GM21447 (cell line): Measurements from ENCODE around the gene TNFAIP8.
"Not testable (repeated sequence)": the region's sequence is repeated elsewhere in the genome, so short reads cannot be mapped to it uniquely, and the experiment has no call there.

ENCODE experiments used
- ATAC-seq: cut with Tn5 transposase; IDR thresholded peaks from one replicate; pipeline ENCODE4 v1.9.1; 2021; ENCODE audit not compliant: unreplicated experiment

Gene TNFAIP8

GRCh38 chr5:119412279-119413227 is 56.7 kb downstream of the TNFAIP8 start:
- no peak for ATAC-seq

- ATAC-seq = not testable (repeated sequence)
These were observed 58.4 kb downstream of the TNFAIP8 start for GRCh38 chr5:119414124-119414734.

- ATAC-seq = no peak
These were observed 62.2 kb downstream of the TNFAIP8 start for GRCh38 chr5:119417891-119418605.

GRCh38 chr5:119418606-119419100 is 62.8 kb downstream of the TNFAIP8 start:
- ATAC-seq = peak; percentile 70

GRCh38 chr5:119420169-119420568 is 64.3 kb downstream of the TNFAIP8 start:
- no peak for ATAC-seq

GRCh38 chr5:119426057-119426456 is 70.2 kb downstream of the TNFAIP8 start:
- ATAC-seq = no peak

- ATAC-seq = no peak
These were observed 71.2 kb downstream of the TNFAIP8 start for GRCh38 chr5:119427060-119427459.

GRCh38 chr5:119427596-119427995 is 71.8 kb downstream of the TNFAIP8 start:
- ATAC-seq = not testable (repeated sequence)

- not testable (repeated sequence) for ATAC-seq
These were observed 72.3 kb downstream of the TNFAIP8 start for GRCh38 chr5:119428166-119428565.

- ATAC-seq = not testable (repeated sequence)
These were observed 72.8 kb downstream of the TNFAIP8 start for GRCh38 chr5:119428574-119428973.

- ATAC-seq = not testable (repeated sequence)
These were observed 76.9 kb downstream of the TNFAIP8 start for GRCh38 chr5:119432674-119433237.

GRCh38 chr5:119435436-119436132 is 79.8 kb downstream of the TNFAIP8 start:
- ATAC-seq = peak; percentile 93

- not testable (repeated sequence) for ATAC-seq
These were observed 82.2 kb downstream of the TNFAIP8 start for GRCh38 chr5:119437785-119438586.

GRCh38 chr5:119438587-119438917 is 82.7 kb downstream of the TNFAIP8 start:
- not testable (repeated sequence) for ATAC-seq

- ATAC-seq = no peak
These were observed 83.4 kb downstream of the TNFAIP8 start for GRCh38 chr5:119439140-119439631.

- ATAC-seq = not testable (repeated sequence)
These were observed 83.8 kb downstream of the TNFAIP8 start for GRCh38 chr5:119439632-119440031.

GRCh38 chr5:119444643-119445042 is 88.8 kb downstream of the TNFAIP8 start:
- ATAC-seq = not testable (repeated sequence)

- no peak for ATAC-seq
These were observed 89.7 kb downstream of the TNFAIP8 start for GRCh38 chr5:119445544-119445943.
